Measurements from ENCODE around the gene RIC8B.

Gene RIC8B

DNA sequence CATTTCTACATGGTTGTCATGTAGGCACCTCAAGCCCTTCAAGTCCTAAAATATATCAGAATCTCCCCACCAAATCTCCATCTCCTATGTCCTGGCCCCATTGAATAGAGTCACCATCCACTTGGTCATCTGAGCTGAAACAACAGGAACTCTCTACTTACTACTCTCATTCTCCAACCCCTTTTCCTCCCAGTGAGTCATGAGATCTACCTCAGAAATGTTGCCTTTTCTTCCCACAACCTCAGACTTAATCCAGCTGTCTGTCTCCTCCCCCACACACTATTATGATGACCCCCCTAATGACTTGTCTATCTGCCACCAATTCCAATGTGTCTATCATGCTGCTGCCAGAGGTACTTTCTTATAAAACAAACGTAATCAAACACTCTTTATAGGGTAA is 108.9 kb downstream of the RIC8B start:
- Mint-ChIP-seq H3K4me1 (ENCODE audit: low read depth) (no peaks in the 10 kb centered on the region), H3K27me3 (peaks cover 68% of the 10 kb centered on the region), H3K36me3 (ENCODE audit: low read depth) (peaks cover 51% of the 10 kb centered on the region), H3K4me3 (no peak overlapping the region), H3K27ac (no peak overlapping the region), H3K9me3 (no peaks in the 10 kb centered on the region)
- intact Hi-C loops (cut with micrococcal nuclease), result no loop called here

DNA sequence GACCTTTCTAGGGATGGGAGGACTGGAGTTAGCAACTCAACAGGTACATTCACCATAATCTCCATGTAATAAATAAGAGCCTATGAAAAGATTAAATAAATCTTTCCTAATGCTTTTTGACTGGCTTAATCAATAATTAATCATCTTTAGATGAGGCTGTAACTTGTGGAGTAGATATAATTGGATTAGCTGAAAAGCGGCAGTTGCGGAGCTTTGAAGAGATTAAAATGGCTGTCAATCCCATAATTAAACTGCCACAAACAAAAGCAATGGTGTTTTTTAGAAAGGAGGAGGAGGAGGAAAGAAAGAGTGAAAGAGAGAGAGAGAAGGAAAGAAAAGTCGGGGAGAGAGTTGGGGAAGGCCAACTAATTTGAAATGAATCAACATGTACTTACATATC is 110.5 kb downstream of the RIC8B start:
- Mint-ChIP-seq H3K4me3 (no peak overlapping the region), H3K27me3 (peaks cover 72% of the 10 kb centered on the region), H3K27ac (no peak overlapping the region), H3K9me3 (no peaks in the 10 kb centered on the region), H3K4me1 (ENCODE audit: low read depth) (no peaks in the 10 kb centered on the region), H3K36me3 (ENCODE audit: low read depth) (peaks cover 51% of the 10 kb centered on the region)
- intact Hi-C loops (cut with micrococcal nuclease), result no loop called here

DNA sequence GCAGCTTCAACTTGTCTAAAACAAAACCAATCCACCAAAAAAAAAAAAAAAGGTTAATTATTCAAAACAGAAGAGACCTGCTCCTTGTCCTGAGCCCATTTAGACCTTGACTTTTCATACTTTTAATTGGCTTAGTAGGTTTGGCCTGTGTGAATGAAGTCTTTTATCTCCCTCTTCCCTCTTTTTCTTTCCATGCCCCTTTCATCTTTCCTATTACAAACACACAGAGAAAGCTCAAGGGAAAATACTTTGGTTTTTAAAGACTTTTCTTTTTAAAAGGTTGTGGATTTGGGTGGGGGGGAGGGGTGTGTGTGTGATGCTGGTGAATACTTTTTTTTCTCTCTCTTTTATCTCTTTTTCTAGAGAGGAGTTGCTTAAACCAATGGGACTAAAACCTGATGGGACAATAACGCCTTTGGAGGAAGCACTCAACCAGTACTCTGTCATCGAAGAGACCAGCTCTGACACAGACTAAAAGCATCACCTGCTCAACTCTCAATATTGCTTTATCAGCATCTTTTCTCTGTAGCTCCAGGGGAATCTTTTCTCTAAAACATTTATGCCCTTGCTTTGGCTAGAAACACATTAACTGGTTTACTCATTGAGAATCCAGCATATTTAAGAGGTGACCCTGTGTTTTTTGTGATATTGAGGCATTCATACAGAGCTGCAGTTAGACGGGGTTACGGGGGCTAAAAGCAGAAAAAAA is 111.2 kb downstream of the RIC8B start:
- no peaks in the 10 kb centered on the region for H3K9me3 Mint-ChIP-seq
- peaks cover 51% of the 10 kb centered on the region for H3K36me3 Mint-ChIP-seq (ENCODE audit: low read depth)
- H3K27ac Mint-ChIP-seq, result no peak overlapping the region
- no peaks in the 10 kb centered on the region for H3K4me1 Mint-ChIP-seq (ENCODE audit: low read depth)
- intact Hi-C loops (cut with micrococcal nuclease), result no loop called here
- H3K27me3 Mint-ChIP-seq, result peaks cover 75% of the 10 kb centered on the region
- no peak overlapping the region for H3K4me3 Mint-ChIP-seq

DNA sequence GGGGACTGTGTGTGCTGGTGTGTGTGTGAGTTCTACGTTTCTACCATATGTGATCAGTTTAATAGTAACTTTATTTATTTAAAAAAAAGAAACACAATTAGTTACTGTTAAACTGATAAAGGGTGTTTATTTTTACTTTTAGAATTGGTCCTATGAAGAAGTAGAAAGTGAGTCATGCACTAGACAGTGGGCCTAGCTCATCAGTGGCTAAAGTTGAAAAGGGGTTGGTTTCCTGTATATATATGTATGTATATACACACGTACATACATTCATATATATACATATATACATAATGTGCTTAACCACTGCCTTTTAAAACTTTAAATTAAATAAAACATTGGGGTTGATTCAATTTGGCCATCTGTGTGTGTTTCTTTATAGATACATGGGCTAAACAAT is 112.5 kb downstream of the RIC8B start:
- H3K4me1 Mint-ChIP-seq (ENCODE audit: low read depth), result no peaks in the 10 kb centered on the region
- H3K36me3 Mint-ChIP-seq (ENCODE audit: low read depth), result peaks cover 43% of the 10 kb centered on the region
- no peak overlapping the region for H3K27ac Mint-ChIP-seq
- intact Hi-C loops (cut with micrococcal nuclease), result no loop called here
- no peaks in the 10 kb centered on the region for H3K9me3 Mint-ChIP-seq
- H3K27me3 Mint-ChIP-seq, result peaks cover 79% of the 10 kb centered on the region
- no peak overlapping the region for H3K4me3 Mint-ChIP-seq

DNA sequence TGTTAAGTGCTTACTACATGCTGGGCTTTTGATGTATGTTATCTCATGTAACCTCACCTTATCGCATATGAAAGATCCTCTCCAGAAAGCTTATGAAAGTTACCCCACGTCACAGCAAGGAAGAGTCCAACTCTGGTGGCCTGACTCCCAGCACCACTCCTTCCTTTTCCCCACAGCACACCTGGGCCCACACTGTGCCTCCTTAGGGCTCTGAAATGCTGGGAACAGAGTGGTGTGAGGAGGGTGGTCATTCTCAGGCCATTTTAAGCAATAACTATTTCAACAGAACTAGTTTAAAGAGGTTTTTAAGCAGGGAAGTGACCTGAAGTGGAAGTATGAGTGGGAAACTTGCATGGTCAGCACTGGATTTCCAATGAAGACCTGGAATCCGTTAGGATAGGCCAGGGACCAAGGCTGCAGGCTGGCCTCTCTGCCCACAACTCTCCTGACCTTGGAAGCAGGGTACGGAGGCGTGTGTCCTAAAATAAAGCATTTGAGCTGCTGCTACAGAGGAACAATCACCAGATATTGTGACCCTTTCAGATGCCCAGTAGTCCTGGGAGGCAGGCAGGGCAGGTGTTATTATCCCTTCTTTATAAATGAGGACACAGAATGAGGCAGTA is 114.0 kb downstream of the RIC8B start:
- no peak overlapping the region for H3K27ac Mint-ChIP-seq
- peaks cover 40% of the 10 kb centered on the region for H3K36me3 Mint-ChIP-seq (ENCODE audit: low read depth)
- no peaks in the 10 kb centered on the region for H3K9me3 Mint-ChIP-seq
- no peak overlapping the region for H3K4me3 Mint-ChIP-seq
- H3K4me1 Mint-ChIP-seq (ENCODE audit: low read depth), result no peaks in the 10 kb centered on the region
- intact Hi-C loops (cut with micrococcal nuclease), result no loop called here
- H3K27me3 Mint-ChIP-seq, result peaks cover 86% of the 10 kb centered on the region

DNA sequence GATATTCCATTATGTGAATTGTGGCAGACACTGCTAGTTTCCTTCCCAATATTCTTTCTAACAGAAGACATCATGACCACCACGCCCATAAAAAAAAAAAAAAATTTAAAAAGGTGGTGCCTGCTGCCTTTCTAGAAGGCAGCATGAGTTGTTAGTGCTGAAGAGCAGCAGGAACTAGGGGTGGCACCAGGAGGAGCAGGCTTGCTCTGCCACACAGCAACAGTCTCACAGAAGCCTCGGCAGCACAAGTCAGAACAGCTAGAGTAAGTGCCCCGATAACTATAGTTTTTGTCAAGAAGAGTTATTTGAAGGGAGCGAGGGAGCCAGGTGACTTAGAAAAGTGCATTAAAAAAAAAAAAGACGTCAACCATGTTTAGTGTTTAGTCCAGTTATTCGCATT is 114.8 kb downstream of the RIC8B start:
- intact Hi-C loops (cut with micrococcal nuclease), result no loop called here
- Mint-ChIP-seq H3K27ac (no peak overlapping the region), H3K36me3 (ENCODE audit: low read depth) (peaks cover 31% of the 10 kb centered on the region)

DNA sequence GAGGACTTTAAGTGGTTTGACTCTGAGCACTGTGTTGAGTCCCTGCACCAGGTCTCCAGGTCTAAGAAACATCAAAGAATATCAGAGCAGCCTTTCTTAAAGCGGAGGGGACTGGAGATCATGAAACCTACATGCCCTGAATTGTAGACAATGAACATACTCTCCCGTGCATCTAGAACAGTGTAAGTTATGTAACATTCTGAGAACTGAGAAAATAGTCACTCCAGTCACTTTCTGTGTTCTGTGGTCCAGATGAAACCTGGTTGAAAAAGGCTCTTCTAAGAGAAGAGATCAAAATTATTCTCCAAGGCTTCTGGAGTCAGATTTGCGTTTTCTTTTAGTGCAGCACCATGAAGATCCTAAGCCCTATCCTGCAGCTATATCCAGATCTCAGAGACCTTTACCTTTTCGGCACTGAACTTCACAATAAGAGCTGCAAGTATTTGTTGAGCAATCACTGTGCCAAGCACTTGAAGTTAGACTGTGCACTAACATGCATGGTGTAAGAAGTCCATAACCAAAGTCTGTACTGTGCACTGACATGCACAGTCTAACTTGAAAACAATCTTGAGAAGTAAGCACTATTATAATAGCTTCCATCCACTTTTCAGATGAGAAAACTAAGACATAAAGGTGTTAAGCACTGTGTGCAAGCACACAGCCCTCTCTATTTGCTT is 115.6 kb downstream of the RIC8B start:
- intact Hi-C loops (cut with micrococcal nuclease), result no loop called here
- H3K4me1 Mint-ChIP-seq (ENCODE audit: low read depth), result no peaks in the 10 kb centered on the region
- peaks cover 24% of the 10 kb centered on the region for H3K36me3 Mint-ChIP-seq (ENCODE audit: low read depth)
- H3K9me3 Mint-ChIP-seq, result no peaks in the 10 kb centered on the region
- H3K27me3 Mint-ChIP-seq, result peaks cover 82% of the 10 kb centered on the region
- H3K4me3 Mint-ChIP-seq, result no peak overlapping the region
- H3K27ac Mint-ChIP-seq, result no peak overlapping the region

More for the DNA sequence above, 114.8 kb downstream of the RIC8B start:
- no peaks in the 10 kb centered on the region for H3K4me1 Mint-ChIP-seq (ENCODE audit: low read depth)
- H3K4me3 Mint-ChIP-seq, result no peak overlapping the region
- peaks cover 85% of the 10 kb centered on the region for H3K27me3 Mint-ChIP-seq
- H3K9me3 Mint-ChIP-seq, result no peaks in the 10 kb centered on the region

DNA sequence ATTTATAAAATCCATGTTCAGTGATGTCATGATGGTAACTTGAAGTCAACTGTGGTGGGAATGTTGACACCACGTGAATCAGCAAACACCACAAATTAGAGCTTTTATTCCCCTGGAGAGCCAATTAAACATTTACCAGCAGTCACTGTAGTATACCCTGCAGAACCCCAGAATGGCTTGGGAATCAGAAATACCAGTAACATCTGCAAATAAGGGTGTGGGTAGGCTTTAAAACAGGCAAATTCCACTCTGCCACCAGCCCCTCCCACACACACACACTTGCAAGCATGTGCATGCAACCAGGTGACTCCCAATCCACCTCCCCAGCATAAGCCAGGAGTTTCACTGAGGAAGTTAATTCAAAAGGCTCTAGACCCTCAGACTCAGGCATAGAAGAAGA is 117.6 kb downstream of the RIC8B start:
- Mint-ChIP-seq H3K27ac (no peak overlapping the region), H3K27me3 (peaks cover 84% of the 10 kb centered on the region), H3K4me3 (no peak overlapping the region), H3K9me3 (no peaks in the 10 kb centered on the region), H3K36me3 (ENCODE audit: low read depth) (peaks cover 10% of the 10 kb centered on the region), H3K4me1 (ENCODE audit: low read depth) (no peaks in the 10 kb centered on the region)
- intact Hi-C loops (cut with micrococcal nuclease), result no loop called here

DNA sequence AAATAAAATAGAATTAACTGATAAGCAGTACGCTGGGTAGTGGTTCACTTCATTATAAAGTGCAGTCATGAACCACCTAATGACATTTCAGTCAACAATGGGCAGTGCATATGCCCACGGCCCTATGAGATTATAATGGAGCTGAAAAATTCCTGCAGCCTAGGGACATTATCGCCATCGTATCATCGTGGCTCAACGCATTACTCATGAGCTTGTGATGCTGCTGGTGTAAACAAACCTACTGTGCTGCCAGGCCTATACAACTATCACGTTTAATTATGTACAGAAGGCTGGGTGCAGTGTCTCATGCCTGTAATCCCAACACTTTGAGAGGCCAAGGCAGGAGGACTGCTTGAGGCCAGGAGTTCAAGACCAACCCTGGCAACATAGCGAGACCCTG is 119.0 kb downstream of the RIC8B start:
- Mint-ChIP-seq H3K27me3 (peaks cover 87% of the 10 kb centered on the region), H3K36me3 (ENCODE audit: low read depth) (no peaks in the 10 kb centered on the region), H3K9me3 (no peaks in the 10 kb centered on the region), H3K4me3 (no peak overlapping the region), H3K27ac (no peak overlapping the region), H3K4me1 (ENCODE audit: low read depth) (no peaks in the 10 kb centered on the region)
- intact Hi-C loops (cut with micrococcal nuclease), result no loop called here

DNA sequence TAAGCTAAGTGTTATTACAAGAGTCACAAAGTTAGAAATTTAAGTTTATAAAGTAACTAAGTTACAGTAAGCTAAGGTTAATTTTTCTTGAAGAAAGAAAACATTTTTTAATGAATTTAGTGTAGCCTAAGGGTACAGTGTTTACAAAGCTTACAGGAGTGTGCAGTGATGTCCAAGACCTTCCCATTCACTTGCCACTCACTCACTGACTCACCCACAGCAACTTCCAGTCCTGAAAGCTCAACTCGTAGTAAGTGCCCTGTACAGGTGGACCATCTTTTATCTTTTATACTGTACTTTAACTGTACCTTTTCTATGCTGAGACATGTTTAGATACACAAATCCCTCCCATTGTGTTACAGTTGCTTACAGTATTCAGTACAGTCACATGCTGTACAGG is 120.3 kb downstream of the RIC8B start:
- H3K4me3 Mint-ChIP-seq, result no peak overlapping the region
- H3K27me3 Mint-ChIP-seq, result peaks cover 88% of the 10 kb centered on the region
- H3K4me1 Mint-ChIP-seq (ENCODE audit: low read depth), result no peaks in the 10 kb centered on the region
- no peaks in the 10 kb centered on the region for H3K9me3 Mint-ChIP-seq
- no peaks in the 10 kb centered on the region for H3K36me3 Mint-ChIP-seq (ENCODE audit: low read depth)
- no peak overlapping the region for H3K27ac Mint-ChIP-seq
- intact Hi-C loops (cut with micrococcal nuclease), result no loop called here

DNA sequence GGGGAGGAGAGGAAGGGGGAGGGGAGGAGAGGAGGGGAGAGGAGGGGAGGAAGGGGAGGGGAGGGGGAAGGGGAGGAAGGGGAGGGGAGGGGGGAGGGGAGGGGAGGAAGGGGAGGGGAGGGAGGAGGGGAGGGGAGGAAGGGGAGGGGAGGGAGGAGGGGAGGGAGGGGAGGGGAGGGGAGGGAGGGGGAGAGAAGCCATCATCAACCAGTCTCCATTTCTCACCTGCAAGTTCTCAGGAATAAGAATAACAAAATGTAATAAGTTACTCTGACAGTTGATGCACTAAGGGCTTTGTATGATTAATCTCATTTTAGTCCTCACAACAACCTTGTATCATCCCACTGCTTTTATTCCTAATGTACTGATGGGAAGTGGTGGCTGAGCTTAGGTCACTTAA is 122.1 kb downstream of the RIC8B start:
- Mint-ChIP-seq H3K4me3 (no peak overlapping the region), H3K27me3 (peaks cover 89% of the 10 kb centered on the region), H3K9me3 (no peaks in the 10 kb centered on the region), H3K36me3 (ENCODE audit: low read depth) (no peaks in the 10 kb centered on the region), H3K27ac (no peak overlapping the region), H3K4me1 (ENCODE audit: low read depth) (no peaks in the 10 kb centered on the region)
- intact Hi-C loops (cut with micrococcal nuclease), result no loop called here

DNA sequence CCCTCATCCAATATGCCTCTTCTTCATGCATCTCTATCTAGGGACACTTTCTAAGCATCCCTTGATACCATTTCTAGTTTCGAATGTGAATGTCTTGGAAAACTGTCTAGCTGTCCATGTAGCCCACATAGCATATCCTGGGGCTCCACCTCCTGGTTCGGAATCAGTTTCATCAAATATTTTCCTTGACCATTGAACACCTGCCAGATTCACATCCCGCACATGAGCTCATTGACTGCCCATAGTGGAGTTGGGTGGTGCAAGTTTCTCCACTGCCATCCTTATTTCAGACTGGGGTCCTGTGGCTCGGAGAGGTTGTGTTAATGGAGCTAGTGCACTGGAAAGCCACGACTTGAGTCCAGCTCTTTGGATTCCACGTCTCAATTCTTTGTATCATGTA is 122.6 kb downstream of the RIC8B start:
- Mint-ChIP-seq H3K36me3 (ENCODE audit: low read depth) (no peaks in the 10 kb centered on the region), H3K4me3 (no peak overlapping the region), H3K4me1 (ENCODE audit: low read depth) (no peaks in the 10 kb centered on the region), H3K27ac (no peak overlapping the region), H3K27me3 (peaks cover 89% of the 10 kb centered on the region), H3K9me3 (no peaks in the 10 kb centered on the region)
- intact Hi-C loops (cut with micrococcal nuclease), result no loop called here

DNA sequence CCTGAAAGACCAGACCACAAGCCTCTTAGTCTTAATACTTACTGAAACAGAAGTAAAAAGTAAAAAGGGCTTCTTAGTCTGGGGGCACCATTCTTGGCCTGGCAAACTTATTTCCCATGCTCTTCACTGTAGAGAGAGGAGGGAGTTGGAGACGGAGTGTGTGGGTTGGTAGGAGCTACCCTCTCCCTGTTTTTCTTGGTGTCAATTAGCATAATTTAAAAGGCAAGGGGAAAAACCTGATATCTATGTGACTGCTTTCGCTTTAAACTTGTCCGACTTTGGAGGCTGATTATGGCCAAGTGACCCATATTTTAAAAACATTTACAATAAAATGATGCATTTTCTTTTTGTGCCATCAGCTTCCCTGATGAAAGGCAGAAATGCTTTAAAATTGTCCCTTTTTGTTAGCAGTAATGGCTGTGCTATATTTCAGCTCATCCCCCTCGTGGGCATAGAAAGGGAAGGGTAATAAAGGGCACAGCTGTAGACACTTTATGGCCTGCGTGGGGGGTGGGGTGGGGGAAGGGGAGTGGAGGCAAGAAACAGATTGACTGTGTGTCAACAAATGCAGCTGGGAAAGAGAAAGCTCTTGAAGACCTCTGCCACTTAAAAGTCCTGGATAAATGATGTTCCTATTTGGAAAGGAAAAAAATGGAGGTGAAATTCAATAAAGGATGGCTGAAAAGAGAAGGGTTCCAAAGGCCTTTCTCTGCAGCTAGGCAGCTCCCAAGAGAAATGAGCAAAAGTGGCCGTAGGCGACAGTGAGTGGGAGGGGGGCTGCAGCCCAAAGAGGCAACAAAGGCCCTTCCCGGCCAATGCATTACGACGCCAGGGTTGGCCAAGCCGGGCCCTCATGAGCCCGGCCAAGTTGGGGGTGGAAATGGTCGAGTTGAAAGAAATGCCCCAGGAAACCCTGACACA is 123.8 kb downstream of the RIC8B start:
- Mint-ChIP-seq H3K27me3 (peaks cover 89% of the 10 kb centered on the region), H3K36me3 (ENCODE audit: low read depth) (no peaks in the 10 kb centered on the region), H3K4me1 (ENCODE audit: low read depth) (peaks cover 1% of the 10 kb centered on the region), H3K4me3 (no peak overlapping the region), H3K9me3 (no peaks in the 10 kb centered on the region), H3K27ac (no peak overlapping the region)
- intact Hi-C loops (cut with micrococcal nuclease), result no loop called here

DNA sequence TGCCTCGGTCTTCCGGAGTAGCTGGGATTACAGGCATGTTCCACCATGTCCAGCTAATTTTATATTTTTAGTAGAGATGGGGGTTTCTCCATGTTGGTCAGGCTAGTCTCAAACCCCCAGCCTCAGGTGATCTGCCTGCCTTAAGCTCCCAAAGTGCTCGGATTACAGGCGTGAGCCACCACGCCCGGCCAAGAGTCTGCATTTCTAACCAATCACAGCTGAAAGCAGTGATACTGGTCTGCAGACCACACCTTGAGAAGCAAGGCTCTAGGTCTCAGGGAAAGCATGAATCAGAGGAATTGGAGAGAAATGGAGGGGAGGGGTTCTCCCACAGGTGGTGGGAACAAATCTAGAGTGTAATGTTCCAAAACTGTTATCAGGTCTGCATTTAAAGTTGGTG is 126.1 kb downstream of the RIC8B start:
- no peak overlapping the region for H3K27ac Mint-ChIP-seq
- no peaks in the 10 kb centered on the region for H3K9me3 Mint-ChIP-seq
- intact Hi-C loops (cut with micrococcal nuclease), result no loop called here
- H3K36me3 Mint-ChIP-seq (ENCODE audit: low read depth), result no peaks in the 10 kb centered on the region
- no peak overlapping the region for H3K4me3 Mint-ChIP-seq
- H3K27me3 Mint-ChIP-seq, result peaks cover 89% of the 10 kb centered on the region
- peaks cover 5% of the 10 kb centered on the region for H3K4me1 Mint-ChIP-seq (ENCODE audit: low read depth)
